SK-N-SH (cell line): Measurements from ENCODE around the gene PDE6D. TPM values are rescaled to one million over a fixed set of nuclear protein-coding genes. Genes with fewer than 3 reads are reported as not detected.

Source experiments
- CTCF ChIA-PET: fragments of 300-600, 350-600 bp; formaldehyde crosslinking; extraction: SDS; loops from one replicate; lab custom pipeline; 2021; lab: Yijun Ruan, JAX
- POLR2A ChIA-PET: fragments of 350-600 bp; sonication (Branson Sonifier 250); formaldehyde crosslinking; extraction: SDS; loops from one replicate; lab custom pipeline; 2020; ENCODE audit warnings: antibody characterized with exemption, inconsistent platforms; lab: Yijun Ruan, JAX
- DNase-seq: peaks from one replicate; pipeline ENCODE4 v3.0.0; 2012
- H2AFZ ChIP-seq: fragments of 200-600 bp; sonication (generic); 2 replicates; pipeline ENCODE4 v1.8.1; 2016; ENCODE audit warnings: antibody characterized with exemption, mild to moderate bottlenecking, low read depth
- H3F3A ChIP-seq: fragments of 200-600 bp; sonication (generic); replicated peaks from 2 replicates; pipeline ENCODE3; 2016; ENCODE audit warnings: antibody characterized with exemption, mild to moderate bottlenecking; ENCODE audit not compliant: insufficient read depth
- H3K27ac ChIP-seq, 2 experiments: fragments of 200-500 bp in 1 of 2; fragments of 200-600 bp in 1 of 2; sonication (Bioruptor generic) in 1 of 2; sonication (generic), shearing (Covaris generic) in 1 of 2; 2 replicates each; pipeline versions ENCODE4 v1.5.1 to v1.6.1; 2014 to 2016; ENCODE audit warnings: low read depth in 2 of 2, inconsistent platforms in 1 of 2, low read length in 1 of 2, mild to moderate bottlenecking in 1 of 2, mixed read lengths in 1 of 2
- H3K27me3 ChIP-seq: fragments of 200-600 bp; sonication (generic), shearing (Covaris generic); 2 replicates; pipeline ENCODE4 v1.6.1; 2016; ENCODE audit warnings: mixed run types; ENCODE audit not compliant: insufficient read depth
- H3K36me3 ChIP-seq, 2 experiments: fragments of 200-500 bp in 1 of 2; fragments of 200-600 bp in 1 of 2; sonication (Bioruptor generic) in 1 of 2; sonication (generic) in 1 of 2; replicated peaks in 1 of 2; 2 replicates each; pipeline versions ENCODE3 to v1.5.1; 2014 to 2016; ENCODE audit warnings: low read length in 1 of 2, mild to moderate bottlenecking in 1 of 2; ENCODE audit not compliant: insufficient read depth in 2 of 2, control insufficient read depth in 1 of 2
- H3K4me1 ChIP-seq, 2 experiments: fragments of 200-500 bp in 1 of 2; fragments of 200-600 bp in 1 of 2; sonication (Bioruptor generic) in 1 of 2; sonication (generic), shearing (Covaris generic) in 1 of 2; 2 replicates each; pipeline versions ENCODE4 v1.5.1 to v1.6.1; 2014 to 2016; ENCODE audit warnings: low read depth in 1 of 2, low read length in 1 of 2, mixed run types in 1 of 2; ENCODE audit not compliant: insufficient read depth in 2 of 2, control insufficient read depth in 1 of 2
- H3K4me2 ChIP-seq: fragments of 200-600 bp; sonication (generic), shearing (Covaris generic); 2 replicates; pipeline ENCODE4 v1.6.1; 2017; ENCODE audit warnings: mixed run types
- H3K4me3 ChIP-seq, 2 experiments: fragments of 200-500 bp in 1 of 2; fragments of 200-600 bp in 1 of 2; sonication (Bioruptor generic) in 1 of 2; sonication (generic), shearing (Covaris generic) in 1 of 2; 2 replicates each; pipeline versions ENCODE4 v1.5.1 to v1.8.1; 2014 to 2016; ENCODE audit warnings: low read depth in 2 of 2, inconsistent platforms in 1 of 2, low read length in 1 of 2, mild to moderate bottlenecking in 1 of 2, mixed read lengths in 1 of 2, moderate library complexity in 1 of 2
- H3K79me2 ChIP-seq: fragments of 200-600 bp; sonication (generic); 2 replicates; pipeline ENCODE4 v1.8.1; 2017; ENCODE audit warnings: mild to moderate bottlenecking; ENCODE audit not compliant: insufficient read depth
- H3K9ac ChIP-seq: fragments of 200-600 bp; sonication (generic); 2 replicates; pipeline ENCODE4 v1.6.1; 2017; ENCODE audit warnings: mixed run types
- H3K9me2 ChIP-seq: fragments of 200-600 bp; sonication (generic); 2 replicates; pipeline ENCODE4 v1.6.1; 2017; ENCODE audit warnings: mixed run types
- H3K9me3 ChIP-seq: fragments of 200-600 bp; sonication (generic); 2 replicates; pipeline ENCODE4 v1.6.1; 2017; ENCODE audit warnings: mixed run types, mild to moderate bottlenecking, moderate library complexity
- H4K20me1 ChIP-seq: fragments of 200-600 bp; sonication (generic); 2 replicates; pipeline ENCODE4 v1.6.1; 2017; ENCODE audit warnings: mild to moderate bottlenecking, mixed run types; ENCODE audit not compliant: insufficient read depth
- CHD2 ChIP-seq: fragments of 150-350 bp; IDR thresholded peaks from 2 replicates; pipeline ENCODE4 v1.6.1; 2018; ENCODE audit warnings: low read length; ENCODE audit not compliant: partially characterized antibody
- EP300 ChIP-seq, 2 experiments: IDR thresholded peaks; 2 replicates each; pipeline versions ENCODE4 v1.4.0 to v1.6.1; 2012; ENCODE audit warnings: borderline replicate concordance in 1 of 2, low read depth in 1 of 2, low read length in 1 of 2
- EZH2phosphoT487 ChIP-seq: fragments of 200-600 bp; sonication (generic); IDR thresholded peaks from 2 replicates; pipeline ENCODE4 v1.6.1; 2017; ENCODE audit warnings: low read depth, mixed run types, mild to moderate bottlenecking, antibody characterized with exemption, moderate library complexity, borderline replicate concordance
- FOSL2 ChIP-seq: IDR thresholded peaks from 2 replicates; pipeline ENCODE4 v1.4.0; 2012; ENCODE audit warnings: low read depth, mild to moderate bottlenecking, moderate library complexity, borderline replicate concordance
- FOXJ3 ChIP-seq: sonication (generic); formaldehyde crosslinking; IDR thresholded peaks from 2 replicates; pipeline ENCODE4 v1.5.1; 2020; ENCODE audit warnings: mild to moderate bottlenecking, missing genetic modification reagents
- IRF3 ChIP-seq: fragments of 150-350 bp; IDR thresholded peaks from 2 replicates; pipeline ENCODE4 v1.6.1; 2016; ENCODE audit warnings: mild to moderate bottlenecking, low read depth, low read length
- MXI1 ChIP-seq: IDR thresholded peaks from 2 replicates; pipeline ENCODE4 v1.6.1; 2012; ENCODE audit warnings: mild to moderate bottlenecking, low read depth, low read length, improper control_type of control experiment
- NFIC ChIP-seq: IDR thresholded peaks from 2 replicates; pipeline ENCODE4 v1.4.0; 2012; ENCODE audit warnings: borderline replicate concordance
- PBX3 ChIP-seq: IDR thresholded peaks from 2 replicates; pipeline ENCODE4; 2012
- RAD21 ChIP-seq: IDR thresholded peaks from 2 replicates; pipeline ENCODE4 v1.6.1; 2012; ENCODE audit warnings: mild to moderate bottlenecking, low read length
- TAF1 ChIP-seq: IDR thresholded peaks from 2 replicates; pipeline ENCODE4 v1.6.1; 2012; ENCODE audit warnings: low read depth, mild to moderate bottlenecking, low read length, moderate library complexity, borderline replicate concordance
- TEAD4 ChIP-seq: IDR thresholded peaks from 2 replicates; pipeline ENCODE4 v1.4.0; 2012; ENCODE audit warnings: mild to moderate bottlenecking, borderline replicate concordance; ENCODE audit not compliant: insufficient read depth
- YY1 ChIP-seq: IDR thresholded peaks from 2 replicates; pipeline ENCODE4 v1.4.0; 2012; ENCODE audit warnings: low read depth, mild to moderate bottlenecking
- WGBS: methylation state at CpG from one replicate; pipeline ENCODE4 v1.1.6; 2017; ENCODE audit warnings: low lambda C conversion rate; 5-methylcytosine and 5-hydroxymethylcytosine counted together
- polyA plus RNA-seq, 3 experiments: library from polyadenylated mRNA; depleted of rRNA; stranded (reverse); fragments of >200 nt; gene quantifications; 2 replicates each; pipeline ENCODE4 v1.2.3, GENCODE V29; 2012

Gene PDE6D
- polyA plus RNA-seq, 1 of the 3 experiments (the other 2 are of a cell fraction) = 33.9 TPM

DNA sequence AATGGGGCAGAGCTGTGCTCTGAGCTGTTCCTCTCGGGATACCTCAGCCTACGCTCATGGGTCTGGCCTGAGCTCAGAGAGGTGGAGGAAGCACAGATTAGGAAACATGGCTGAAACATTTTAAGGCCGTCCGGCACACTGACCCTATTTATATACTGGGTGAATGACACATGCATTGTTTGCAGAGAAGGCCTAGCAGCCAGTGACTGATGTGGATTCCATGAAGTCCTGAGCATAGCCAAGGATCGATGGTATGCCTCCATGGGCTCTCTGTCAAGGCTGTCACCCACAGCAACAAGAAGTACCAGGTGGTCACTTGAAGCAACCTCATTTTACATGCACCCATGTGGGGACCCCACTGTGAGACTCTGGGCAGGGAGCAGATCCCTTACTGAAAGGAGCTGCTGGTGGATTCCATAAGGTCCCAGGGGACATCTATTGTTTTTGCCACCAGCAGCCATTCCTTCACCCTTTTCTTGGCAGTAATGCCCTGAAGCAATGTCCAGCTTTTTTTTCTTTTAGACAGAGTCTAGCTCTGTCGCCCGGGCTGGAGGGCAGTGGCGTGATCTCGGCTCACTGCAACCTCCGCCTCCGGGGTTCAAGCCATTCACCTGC, 64.3 kb downstream of the PDE6D start (continued):
- TF ChIP-seq PBX3 = no peak
- no peak for TF ChIP-seq RAD21
- TF ChIP-seq YY1 = no peak
- no peak for TF ChIP-seq TEAD4

GRCh38 chr2:231715988-231716616, 65.0 kb downstream of the PDE6D start:
- DNase-seq = no peak
- peaks cover 27% of the 10 kb centered on the region for H3F3A ChIP-seq
- ChIA-PET POLR2A (interaction anchor here (0.6 to 3.4 kb wide), 4 partner anchors 8 to 39 kb away, joined by 3 to 20 read pairs (median 12); partner anchors contain the start of gene PTMA), CTCF (interaction anchor here (0.5 to 34.6 kb wide), 32 partner anchors 9 to 963 kb away, joined by 3 to 1218 read pairs (median 8); partner anchors contain the start of gene COPS7B)
- peaks cover 24% of the 10 kb centered on the region for H3K79me2 ChIP-seq
- no peaks in the 10 kb centered on the region for H3K9me2 ChIP-seq
- H4K20me1 ChIP-seq = peaks cover 39% of the 10 kb centered on the region
- H3K4me1 ChIP-seq = peaks cover 20 to 31% of the 10 kb centered on the region in 2 experiments; a peak in 3 of 4 replicates
- H3K27me3 ChIP-seq = no peaks in the 10 kb centered on the region
- H2AFZ ChIP-seq = no peak overlapping the region
- H3K4me3 ChIP-seq = no peak overlapping the region
- 100% methylated on average over 3 of the region's 8 CpGs for WGBS
- no peaks in the 10 kb centered on the region for H3K9me3 ChIP-seq
- no peak overlapping the region for H3K4me2 ChIP-seq
- no peak overlapping the region for H3K27ac ChIP-seq
- H3K9ac ChIP-seq = 0 out of 2 replicates have a peak overlapping the region, but pooled peaks have one; percentile 11
- H3K36me3 ChIP-seq = peaks cover 17 to 18% of the 10 kb centered on the region in 2 experiments
- TF ChIP-seq RAD21 (no peak), TAF1 (no peak), NFIC (no peak), CHD2 (no peak)

GRCh38 chr2:231715499-231715837, 65.6 kb downstream of the PDE6D start:
- H3K9ac ChIP-seq = no peak overlapping the region
- no peaks in the 10 kb centered on the region for H3K9me2 ChIP-seq
- WGBS = 39% methylated on average over 5 of the region's 5 CpGs
- no peak overlapping the region for H3K27ac ChIP-seq
- H3K79me2 ChIP-seq = peaks cover 30% of the 10 kb centered on the region
- H3K36me3 ChIP-seq = peaks cover 17 to 23% of the 10 kb centered on the region in 2 experiments
- no peak overlapping the region for H3K4me2 ChIP-seq
- no peak overlapping the region; a peak in 1 of 4 replicates for H3K4me3 ChIP-seq
- peaks cover 27% of the 10 kb centered on the region for H3F3A ChIP-seq
- peaks cover 20 to 32% of the 10 kb centered on the region in 2 experiments; a peak in 3 of 4 replicates for H3K4me1 ChIP-seq
- H4K20me1 ChIP-seq = peaks cover 45% of the 10 kb centered on the region
- H3K27me3 ChIP-seq = no peaks in the 10 kb centered on the region
- H3K9me3 ChIP-seq = no peaks in the 10 kb centered on the region
- no peak overlapping the region for H2AFZ ChIP-seq
- POLR2A ChIA-PET = interaction anchor here (0.6 to 3.4 kb wide), 5 partner anchors 11 to 38 kb away, joined by 3 to 20 read pairs (median 6); no protein-coding TSS in a partner anchor
- TF ChIP-seq FOXJ3 (CRISPR knock-in tag) (no peak), CHD2 (no peak), TEAD4 (no peak), MXI1 (no peak), IRF3 (no peak), FOSL2 (no peak), EZH2phosphoT487 (no peak), EP300 (IDR thresholded peaks at IDR 0.05; ENCODE audit: borderline replicate concordance in 1 of 2, low read depth in 1 of 2, low read length in 1 of 2) (no peak)
- DNase-seq = no peak
- CTCF ChIA-PET = interaction anchor here (0.6 to 34.6 kb wide), 37 partner anchors 9 to 477 kb away, joined by 3 to 1218 read pairs (median 7); partner anchors contain the start of gene COPS7B
